T-helper 2 cell treated with Interferon-gamma antibody and Interleukin-4, amounts not matched to agents 100 ng/mL and 5 ng/mL, for 36 hours (primary cell): ENCODE results near the gene PRDM7. TPM values are rescaled to one million over a fixed set of nuclear protein-coding genes. Genes with fewer than 3 reads are reported as not detected.
"Not testable (repeated sequence)": the region's sequence is repeated elsewhere in the genome, so short reads cannot be mapped to it uniquely, and the experiment has no call there.

Experiments
- intact Hi-C: fragments of 100-400 bp; cut with micrococcal nuclease; formaldehyde crosslinking; loops from one replicate; pipeline ENCODE4 v1.15.1; 2023
- total RNA-seq: library from RNA; stranded (reverse); gene quantifications from 2 replicates; pipeline ENCODE4 v1.2.3, GENCODE V29; 2022

PRDM7 gene
- total RNA-seq, 1 donor from 2014 or later = not detected

DNA sequence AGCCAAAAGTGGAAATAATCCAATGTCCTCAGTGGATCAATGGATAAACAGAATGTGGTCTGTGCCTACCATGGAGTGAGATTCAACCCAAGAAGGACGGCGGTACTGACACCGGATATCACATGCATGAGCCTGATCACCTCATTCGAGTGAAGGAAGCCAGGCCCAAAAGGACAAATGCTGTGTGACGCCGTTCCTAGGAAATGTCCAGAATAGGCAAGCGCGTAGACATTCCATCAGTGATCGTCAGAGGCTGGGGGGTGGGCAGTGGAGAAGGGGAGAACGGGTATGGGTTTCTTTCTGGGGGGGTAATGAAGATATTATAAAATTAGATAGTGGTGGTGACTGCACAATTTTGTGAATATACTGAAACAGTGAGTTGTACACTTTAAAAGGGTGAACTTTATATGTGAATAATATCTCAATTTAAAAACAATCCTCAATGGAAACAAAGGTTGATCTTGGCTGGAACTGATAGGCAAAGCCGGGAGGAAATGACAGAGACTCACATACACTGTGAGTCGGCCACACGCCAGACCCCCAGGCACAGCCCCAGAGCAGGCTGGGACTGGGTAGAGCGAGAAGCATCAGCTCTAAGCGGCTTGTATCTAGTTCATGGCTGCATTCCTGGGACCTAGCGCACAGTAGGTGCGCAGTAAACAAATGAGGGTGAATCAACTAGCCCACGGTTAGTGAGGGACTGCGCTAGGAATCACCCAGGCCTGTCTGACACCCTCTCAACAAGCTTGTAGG, 61.4 kb downstream of the PRDM7 start:
- intact Hi-C loops = loop anchor here (10.0 kb wide), 1 partner anchor 71 kb away; the partner anchor contains the start of gene DEF8

DNA sequence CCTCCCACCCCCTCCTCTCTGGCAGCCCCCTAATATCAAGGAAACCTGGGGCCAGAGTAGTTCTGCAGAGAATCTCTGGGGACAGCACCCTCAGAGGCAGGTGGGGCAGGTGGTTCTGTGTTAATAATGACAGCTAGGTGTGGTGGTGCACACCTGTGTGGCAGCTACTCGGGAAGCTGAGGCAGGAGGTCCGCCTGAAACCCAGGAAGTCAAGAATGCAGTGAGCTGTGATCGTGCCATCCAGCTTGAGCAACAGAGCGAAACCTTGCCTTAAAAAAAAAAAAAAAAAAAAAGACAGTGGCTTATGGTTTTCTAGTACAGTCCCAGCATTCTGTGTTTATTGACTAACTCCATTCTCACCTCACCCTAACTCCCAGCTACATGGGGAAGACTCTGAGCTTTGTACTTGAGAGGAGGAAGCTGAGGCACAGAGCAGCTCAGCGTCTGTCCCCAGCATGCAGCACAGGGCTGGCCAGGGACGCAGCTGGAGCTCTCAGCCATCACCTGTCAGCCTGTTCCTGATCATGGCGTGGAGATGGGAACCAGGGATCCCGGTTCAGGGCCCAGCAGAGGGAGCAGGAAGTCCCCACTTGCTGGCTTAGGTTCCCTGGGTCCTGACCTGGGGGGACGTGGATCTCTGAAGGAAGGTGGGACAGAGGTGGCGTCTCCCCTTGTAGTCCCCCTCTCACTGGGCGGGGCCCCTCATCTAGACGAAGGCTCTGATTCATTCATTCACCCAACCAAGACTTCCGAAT, 64.0 kb downstream of the PRDM7 start:
- intact Hi-C loops = loop anchor here (10.0 kb wide), 1 partner anchor 68 kb away; the partner anchor contains the start of gene DEF8

DNA sequence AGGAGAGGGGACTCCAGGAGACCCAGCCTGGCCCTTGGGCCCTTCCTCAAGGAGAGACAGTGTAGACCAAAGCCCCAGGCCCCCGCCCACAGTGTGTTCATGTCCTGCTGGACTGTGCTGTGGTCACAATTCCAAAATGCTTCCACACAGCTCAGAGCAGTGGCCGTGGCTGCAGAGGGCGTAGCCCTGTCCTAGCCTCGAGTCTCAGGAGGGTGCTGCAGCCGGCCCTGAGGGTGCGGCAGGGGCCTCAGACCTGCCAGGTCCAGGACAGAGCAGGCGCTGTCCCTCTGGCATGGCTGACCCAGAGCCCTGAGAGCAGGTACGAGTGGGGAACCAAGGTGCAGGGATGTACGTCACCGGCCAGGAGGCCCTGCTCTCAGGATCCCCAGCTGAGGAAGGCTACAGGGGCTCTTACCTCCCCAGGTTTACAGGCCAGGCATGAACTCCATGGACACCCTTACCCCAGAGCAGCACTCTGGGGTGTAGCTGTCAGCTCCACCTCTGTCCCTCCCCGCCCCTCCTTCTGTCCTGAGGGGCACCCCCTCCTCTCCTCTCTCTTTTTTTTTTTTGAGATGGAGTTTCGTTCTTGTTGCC, 65.1 kb downstream of the PRDM7 start:
- intact Hi-C loops = loop anchor here (10.0 kb wide), 1 partner anchor 67 kb away; the partner anchor contains the start of gene DEF8

DNA sequence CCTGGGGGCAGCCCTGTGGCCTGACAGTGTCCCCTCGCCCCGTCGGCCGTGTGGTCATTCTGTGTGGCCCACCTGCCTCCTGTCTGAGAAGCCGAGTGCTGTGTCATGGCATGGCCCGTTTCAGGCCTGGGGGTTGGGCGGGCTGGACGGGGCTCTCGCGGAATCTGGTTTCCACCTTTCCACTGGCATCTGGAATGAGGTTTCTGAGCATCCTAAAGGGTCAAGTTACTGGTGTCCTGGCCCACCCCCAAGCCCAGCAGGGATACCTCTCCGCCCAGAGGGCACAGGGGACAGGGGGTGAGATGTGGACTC, 65.7 kb downstream of the PRDM7 start:
- intact Hi-C loops = loop anchor here (10.0 kb wide), 1 partner anchor 67 kb away; the partner anchor contains the start of gene DEF8

DNA sequence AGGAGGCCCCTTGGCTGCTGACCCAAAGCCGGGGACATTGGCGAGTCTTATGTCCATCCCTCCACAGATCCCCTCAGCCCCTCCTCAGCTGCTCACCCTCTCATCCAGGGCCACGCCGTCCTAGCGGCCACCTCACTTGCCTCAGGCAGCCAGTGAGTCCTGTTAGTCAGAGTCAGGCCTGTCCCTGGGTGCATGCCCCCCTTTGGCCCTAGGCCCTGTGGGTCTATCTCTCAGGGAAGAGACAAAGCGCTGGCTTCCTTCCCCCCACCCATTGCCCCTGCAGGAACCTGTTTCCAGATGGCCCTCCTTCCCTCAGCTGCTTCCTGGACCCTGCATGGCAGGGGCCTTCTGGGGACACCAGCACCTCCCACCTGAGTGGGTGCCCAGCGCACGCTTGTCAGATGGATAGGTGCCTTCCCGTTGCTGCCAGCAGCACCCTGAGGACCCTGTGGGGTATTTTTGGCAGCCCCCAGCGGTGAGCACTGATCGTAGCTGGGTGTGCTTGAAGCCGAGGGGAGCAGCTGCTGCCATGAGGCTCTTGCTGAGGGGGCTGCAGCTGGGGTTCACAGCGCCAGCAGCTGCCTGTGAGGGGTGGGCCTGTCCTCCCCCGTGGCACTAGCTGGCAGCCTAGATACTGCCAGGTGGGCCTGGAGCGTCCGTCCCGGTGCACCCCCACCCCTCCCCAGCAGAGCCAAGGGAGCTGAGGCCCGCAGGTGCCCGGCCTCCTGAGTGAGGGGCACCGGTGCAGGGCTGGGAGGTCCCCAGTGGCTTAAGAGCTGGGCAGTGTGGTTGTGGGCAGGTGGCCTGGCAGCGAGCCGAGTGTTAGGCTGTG, 66.2 kb downstream of the PRDM7 start:
- intact Hi-C loops = loop anchor here (10.0 kb wide), 1 partner anchor 66 kb away; the partner anchor contains the start of gene DEF8

DNA sequence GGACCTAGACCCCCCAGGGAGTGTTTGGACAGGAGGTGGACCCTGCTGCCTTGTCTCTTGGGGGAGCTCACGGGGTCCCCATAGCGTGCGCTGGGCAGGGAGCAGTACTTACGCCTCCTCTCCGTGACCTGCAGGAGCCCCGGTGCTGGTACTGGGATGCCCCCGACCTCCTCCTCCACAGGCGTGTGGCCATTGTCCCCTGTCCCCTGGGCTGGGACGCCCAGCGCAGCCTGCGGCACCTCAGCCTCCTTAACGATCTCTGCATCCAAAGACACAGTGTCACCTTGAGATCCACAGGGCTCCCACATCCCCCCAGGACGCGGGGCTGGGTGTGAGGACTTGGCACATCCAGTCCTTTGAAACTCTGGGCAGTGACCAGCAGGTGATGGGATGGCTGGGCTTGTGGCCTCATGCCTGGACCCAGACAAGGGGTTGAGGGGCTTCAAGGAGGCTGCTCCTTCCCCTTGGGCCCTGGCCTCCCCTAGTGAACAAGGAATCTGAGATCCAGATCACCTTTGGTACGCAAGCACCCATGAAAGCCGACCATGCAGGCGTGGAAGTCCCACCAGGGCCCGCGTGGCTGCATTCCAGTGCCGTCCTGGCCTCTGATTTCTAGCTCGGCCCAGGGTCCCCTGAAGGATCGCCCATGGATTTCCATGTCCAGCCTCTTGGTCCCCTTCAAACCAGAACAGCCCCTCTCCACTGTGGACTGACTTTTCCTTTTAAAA, 67.8 kb downstream of the PRDM7 start:
- intact Hi-C loops = no loop called here

DNA sequence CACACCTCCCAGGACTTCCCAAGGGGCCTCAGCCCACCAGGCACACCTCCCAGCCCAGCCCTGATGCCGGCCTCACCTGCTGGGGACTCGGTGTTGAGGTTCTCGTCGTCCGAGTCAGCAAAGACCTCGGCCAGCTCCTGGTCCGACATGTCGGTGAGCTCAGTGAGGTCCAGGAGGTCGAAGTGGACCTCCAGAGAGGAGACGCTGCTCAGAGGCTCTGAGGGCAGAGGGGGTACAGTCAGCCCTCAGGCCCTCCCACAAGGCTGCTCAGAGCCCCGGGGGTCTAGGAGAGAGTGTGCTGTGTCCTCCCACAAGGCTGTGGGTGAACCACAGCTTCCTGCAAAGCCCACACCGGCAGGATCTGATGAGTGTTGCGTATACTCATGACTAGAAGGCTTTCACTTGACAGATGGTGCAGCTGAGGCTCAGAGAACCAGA, 68.4 kb downstream of the PRDM7 start:
- intact Hi-C loops = no loop called here

DNA sequence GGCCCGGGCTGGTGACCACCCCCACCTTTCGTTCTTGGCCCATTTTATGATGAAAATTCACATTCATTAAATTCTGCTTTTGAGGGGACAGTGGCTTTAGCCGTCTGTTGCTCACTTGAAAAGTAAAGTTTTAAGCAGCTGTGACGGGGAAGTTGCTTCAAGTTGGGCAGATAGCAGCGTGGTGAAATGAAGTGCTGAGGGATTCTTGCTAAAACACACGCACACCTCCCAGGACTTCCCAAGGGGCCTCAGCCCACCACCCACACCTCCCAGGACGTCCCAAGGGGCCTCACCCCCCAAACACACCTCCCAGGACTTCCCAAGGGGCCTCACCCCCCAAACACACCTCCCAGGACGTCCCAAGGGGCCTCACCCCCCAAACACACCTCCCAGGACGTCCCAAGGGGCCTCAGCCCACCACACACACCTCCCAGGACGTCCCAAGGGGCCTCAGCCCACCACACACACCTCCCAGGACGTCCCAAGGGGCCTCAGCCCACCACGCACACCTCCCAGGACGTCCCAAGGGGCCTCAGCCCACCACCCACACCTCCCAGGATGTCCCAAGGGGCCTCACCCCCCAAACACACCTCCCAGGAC, 69.4 kb downstream of the PRDM7 start:
- intact Hi-C loops = not testable (repeated sequence)

DNA sequence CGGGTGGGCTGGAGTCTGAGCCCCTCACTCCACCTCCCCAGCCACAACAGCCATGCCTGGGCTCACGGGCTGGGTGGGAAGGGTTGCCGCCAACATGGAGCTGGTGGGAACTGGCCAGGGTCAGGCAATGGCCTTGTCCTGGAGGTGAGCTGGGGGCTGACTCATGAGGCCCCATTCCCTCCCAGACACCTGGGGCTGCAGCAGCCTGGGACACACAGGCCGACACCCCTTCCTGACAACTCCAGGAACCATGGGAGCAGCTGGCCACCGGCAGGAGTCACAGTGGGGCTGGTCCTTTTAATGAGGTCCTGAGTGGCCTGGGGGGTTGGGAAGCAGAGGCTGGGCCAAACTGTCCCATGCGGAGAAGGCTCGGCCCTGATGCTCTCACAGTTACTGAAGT, 70.1 kb downstream of the PRDM7 start:
- intact Hi-C loops = no loop called here

Other genes with a start within 250 kb of the PRDM7 start
- 1.2 and 1.3 TPM in 2 replicates for gene SPIRE2, start 248.9 kb downstream of the PRDM7 start, total RNA-seq
- 208 and 234 TPM in 2 replicates for gene TCF25, start 203.7 kb downstream of the PRDM7 start, total RNA-seq
- 9.1 and 11.2 TPM in 2 replicates for gene MC1R, start 158.5 kb downstream of the PRDM7 start, total RNA-seq
- 3.9 and 5.1 TPM in 2 replicates for gene TUBB3, start 154.0 kb downstream of the PRDM7 start, total RNA-seq
- gene DEF8, start 128.6 kb downstream of the PRDM7 start, total RNA-seq = 22.9 and 24.7 TPM in 2 replicates
- 0.09 and 0.14 TPM in 2 replicates for gene DBNDD1, start 57.9 kb downstream of the PRDM7 start, total RNA-seq